H1 (cell line): ENCODE measurements around the gene RASA4B. TPM values are rescaled to one million over a fixed set of nuclear protein-coding genes. Genes with fewer than 3 reads are reported as not detected.

ENCODE experiments used
- CTCF ChIA-PET: fragments of 300-600 bp; sonication (Branson Sonifier 250); formaldehyde crosslinking; loops from one replicate; lab custom pipeline; 2021; ENCODE audit not compliant: partially characterized antibody; lab: Charles Lee
- POLR2A ChIA-PET: fragments of 300-600 bp; sonication (Branson Sonifier 250); formaldehyde crosslinking; loops from one replicate; lab custom pipeline; 2021; ENCODE audit warnings: inconsistent platforms; ENCODE audit not compliant: partially characterized antibody; lab: Charles Lee
- DNase-seq, 2 experiments: peaks; one replicate each; pipeline versions ENCODE4 v3.0.0 to v3.0.0-alpha.2; 2010 to 2022; ENCODE audit warnings: low spot score in 2 of 2, low read depth in 1 of 2, mixed read lengths in 1 of 2
- FAIRE-seq: peaks from 2 replicates; lab custom pipeline; 2011; peaks lifted over from hg19 to GRCh38; lab: Jason Lieb, UNC
- H2AFZ ChIP-seq: 2 replicates; pipeline ENCODE4 v1.8.1; 2012; ENCODE audit warnings: low read length, inconsistent platforms
- H2AK5ac ChIP-seq: 2 replicates; pipeline ENCODE4 v1.6.1; 2013; ENCODE audit warnings: low read depth, low read length
- H2BK120ac ChIP-seq: replicated peaks from 2 replicates; pipeline ENCODE3; 2013; ENCODE audit warnings: low read depth, low read length, inconsistent platforms
- H2BK12ac ChIP-seq: 2 replicates; pipeline ENCODE4 v1.6.1; 2013; ENCODE audit warnings: low read depth, low read length
- H2BK15ac ChIP-seq: 2 replicates; pipeline ENCODE4 v1.6.1; 2013; ENCODE audit warnings: low read length
- H2BK20ac ChIP-seq: 2 replicates; pipeline ENCODE4 v1.6.1; 2013; ENCODE audit warnings: low read length
- H2BK5ac ChIP-seq: 2 replicates; pipeline ENCODE4 v1.6.1; 2013; ENCODE audit warnings: low read depth, low read length
- H3K14ac ChIP-seq: 2 replicates; pipeline ENCODE4 v1.6.1; 2013; ENCODE audit warnings: inconsistent platforms; ENCODE audit not compliant: insufficient read length
- H3K18ac ChIP-seq: 2 replicates; pipeline ENCODE4 v1.6.1; 2013; ENCODE audit warnings: low read length; ENCODE audit errors: extremely low read depth
- H3K23ac ChIP-seq: 2 replicates; pipeline ENCODE4 v1.6.1; 2013; ENCODE audit warnings: inconsistent platforms; ENCODE audit not compliant: insufficient read length
- H3K23me2 ChIP-seq: 2 replicates; pipeline ENCODE4 v1.6.1; 2013; ENCODE audit warnings: low read depth, low read length
- H3K27ac ChIP-seq: 2 replicates; pipeline ENCODE4 v1.6.1; 2011; ENCODE audit warnings: low read depth, low read length, inconsistent platforms
- H3K27me3 ChIP-seq, 4 experiments: replicated peaks in 1 of 4; 1 replicate in 1 of 4; 2 replicates in 3 of 4; pipeline versions ENCODE4 v1.6.1 to v1.8.1; 2011 to 2013; ENCODE audit warnings: low read length in 3 of 4, mild to moderate bottlenecking in 3 of 4, inconsistent platforms in 2 of 4, mixed read lengths in 2 of 4, moderate library complexity in 1 of 4; ENCODE audit not compliant: control insufficient read depth in 3 of 4, insufficient read depth in 3 of 4; ENCODE audit errors: extremely low read depth in 1 of 4
- H3K36me3 ChIP-seq, 4 experiments: 2 replicates each; pipeline versions ENCODE4 v1.6.1 to v1.8.1; 2011 to 2013; ENCODE audit warnings: mild to moderate bottlenecking in 4 of 4, low read length in 3 of 4, moderate library complexity in 2 of 4, control low read depth in 1 of 4, inconsistent platforms in 1 of 4; ENCODE audit not compliant: insufficient read depth in 4 of 4, control insufficient read depth in 2 of 4
- H3K4ac ChIP-seq: replicated peaks from 2 replicates; pipeline ENCODE3; 2013; ENCODE audit warnings: low read length, low read depth, mixed read lengths, inconsistent platforms; ENCODE audit not compliant: insufficient read length
- H3K4me1 ChIP-seq, 4 experiments: replicated peaks in 1 of 4; 1 replicate in 1 of 4; 2 replicates in 3 of 4; pipeline versions ENCODE4 v1.6.1 to v1.8.1; 2011 to 2013; ENCODE audit warnings: low read length in 3 of 4, inconsistent platforms in 2 of 4, mixed read lengths in 1 of 4; ENCODE audit not compliant: insufficient read depth in 4 of 4, control insufficient read depth in 3 of 4
- H3K4me2 ChIP-seq, 2 experiments: 2 replicates each; pipeline versions ENCODE4 v1.6.1 to v1.8.1; 2011 to 2013; ENCODE audit warnings: low read depth in 2 of 2, low read length in 2 of 2, control low read depth in 1 of 2, inconsistent platforms in 1 of 2, mild to moderate bottlenecking in 1 of 2; ENCODE audit not compliant: insufficient read depth in 1 of 2
- H3K4me3 ChIP-seq, 4 experiments: fragments of 200-600, 300-600 bp in 1 of 4; sonication (generic), shearing (Covaris generic), sonication (Bioruptor Twin) in 1 of 4; 2 replicates each; pipeline versions ENCODE4 v1.5.1 to v1.8.1; 2011 to 2016; ENCODE audit warnings: low read length in 4 of 4, low read depth in 3 of 4, control low read depth in 2 of 4, inconsistent platforms in 2 of 4, mild to moderate bottlenecking in 2 of 4, mixed read lengths in 1 of 4, moderate library complexity in 1 of 4; ENCODE audit not compliant: insufficient read depth in 2 of 4; ENCODE audit errors: extremely low read depth in 1 of 4
- H3K56ac ChIP-seq: replicated peaks from 2 replicates; pipeline ENCODE3; 2013; ENCODE audit warnings: low read depth, mild to moderate bottlenecking, mixed read lengths, low read length, inconsistent platforms; ENCODE audit not compliant: insufficient read length
- H3K79me1 ChIP-seq: 2 replicates; pipeline ENCODE4 v1.6.1; 2013; ENCODE audit warnings: low read depth, low read length, control low read depth
- H3K79me2 ChIP-seq, 2 experiments: 2 replicates each; pipeline versions ENCODE4 v1.6.1 to v1.8.1; 2012 to 2013; ENCODE audit warnings: low read length in 2 of 2, mild to moderate bottlenecking in 2 of 2, inconsistent platforms in 1 of 2; ENCODE audit not compliant: insufficient read depth in 2 of 2, control insufficient read depth in 1 of 2
- H3K9ac ChIP-seq, 4 experiments: replicated peaks in 1 of 4; 1 replicate in 1 of 4; 2 replicates in 3 of 4; pipeline versions ENCODE4 v1.6.1 to v1.8.1; 2011 to 2013; ENCODE audit warnings: low read depth in 3 of 4, low read length in 3 of 4, control low read depth in 2 of 4, mild to moderate bottlenecking in 2 of 4, moderate library complexity in 2 of 4, inconsistent platforms in 1 of 4; ENCODE audit errors: extremely low read depth in 1 of 4
- H3K9me3 ChIP-seq, 2 experiments: 2 replicates each; pipeline versions ENCODE4 v1.6.1 to v1.8.1; 2012 to 2013; ENCODE audit warnings: mild to moderate bottlenecking in 2 of 2, moderate library complexity in 2 of 2, control low read depth in 1 of 2, inconsistent platforms in 1 of 2, low read depth in 1 of 2, low read length in 1 of 2, mixed read lengths in 1 of 2; ENCODE audit not compliant: insufficient read depth in 2 of 2
- H4K20me1 ChIP-seq, 2 experiments: replicated peaks in 1 of 2; 2 replicates each; pipeline versions ENCODE3 to v1.8.1; 2011 to 2013; ENCODE audit warnings: inconsistent platforms in 2 of 2, low read length in 2 of 2, mild to moderate bottlenecking in 1 of 2; ENCODE audit not compliant: insufficient read depth in 2 of 2, control insufficient read depth in 1 of 2
- H4K5ac ChIP-seq: 2 replicates; pipeline ENCODE4 v1.6.1; 2013; ENCODE audit warnings: low read length, low read depth, mixed read lengths, inconsistent platforms; ENCODE audit not compliant: insufficient read length
- H4K8ac ChIP-seq: 2 replicates; pipeline ENCODE4 v1.8.0; 2013; ENCODE audit warnings: mild to moderate bottlenecking, moderate library complexity, low read length, inconsistent platforms; ENCODE audit not compliant: insufficient read depth; ENCODE audit errors: extremely low read depth
- H4K91ac ChIP-seq: replicated peaks from 2 replicates; pipeline ENCODE3; 2013; ENCODE audit warnings: low read length, mixed read lengths, inconsistent platforms; ENCODE audit not compliant: insufficient read length
- CHD2 ChIP-seq: IDR thresholded peaks from 2 replicates; pipeline ENCODE4 v1.6.1; 2012; ENCODE audit warnings: low read length, improper control_type of control experiment
- JUND ChIP-seq: IDR thresholded peaks from 2 replicates; pipeline ENCODE4 v1.6.1; 2011; ENCODE audit warnings: mild to moderate bottlenecking, improper control_type of control experiment, low read length
- KDM4A ChIP-seq: IDR thresholded peaks from one replicate; pipeline ENCODE4 v1.7.1; 2012; ENCODE audit warnings: low read depth, mild to moderate bottlenecking, moderate library complexity, low read length, inconsistent platforms; ENCODE audit not compliant: severe bottlenecking
- MAFK ChIP-seq: IDR thresholded peaks from 2 replicates; pipeline ENCODE4 v1.6.1; 2012; ENCODE audit warnings: low read depth, mild to moderate bottlenecking, improper control_type of control experiment, low read length
- RBBP5 ChIP-seq: IDR thresholded peaks from 2 replicates; pipeline ENCODE4 v1.7.1; 2012; ENCODE audit warnings: low read depth, mild to moderate bottlenecking, inconsistent platforms, low read length, moderate library complexity, borderline replicate concordance
- RFX5 ChIP-seq: IDR thresholded peaks from 2 replicates; pipeline ENCODE4 v1.6.1; 2011; ENCODE audit warnings: low read depth, low read length, improper control_type of control experiment, borderline replicate concordance
- SIN3A ChIP-seq, 2 experiments: IDR thresholded peaks in 1 of 2; conservative IDR thresholded peaks in 1 of 2; 2 replicates each; pipeline ENCODE4 v1.6.1; 2011 to 2012; ENCODE audit warnings: low read length in 2 of 2, improper control_type of control experiment in 1 of 2, low read depth in 1 of 2, mild to moderate bottlenecking in 1 of 2
- SP4 ChIP-seq: IDR thresholded peaks from 2 replicates; pipeline ENCODE4 v1.6.1; 2012; ENCODE audit warnings: low read length, inconsistent platforms
- TAF1 ChIP-seq: IDR thresholded peaks from 2 replicates; pipeline ENCODE4 v1.6.1; 2011; ENCODE audit warnings: mild to moderate bottlenecking, low read depth, low read length
- TAF7 ChIP-seq: optimal IDR thresholded peaks from 2 replicates; pipeline ENCODE3; 2011; ENCODE audit warnings: low read depth, mild to moderate bottlenecking, inconsistent platforms, low read length, moderate library complexity, borderline replicate concordance
- TBP ChIP-seq: IDR thresholded peaks from 2 replicates; pipeline ENCODE4 v1.6.1; 2011; ENCODE audit warnings: low read depth, low read length, improper control_type of control experiment
- TCF12 ChIP-seq: IDR thresholded peaks from 2 replicates; pipeline ENCODE4 v1.6.1; 2011; ENCODE audit warnings: low read depth, mild to moderate bottlenecking, low read length
- WGBS, 2 experiments: shearing (Covaris generic) in 1 of 2; methylation state at CpG; one replicate each; pipeline versions ENCODE4 v1.1.6 to v1.1.7; 2013 to 2015; ENCODE audit warnings: low lambda C conversion rate in 2 of 2, mixed read lengths in 2 of 2, inconsistent platforms in 1 of 2, low coverage in 1 of 2, missing lambda C conversion rate in 1 of 2; ENCODE audit not compliant: insufficient replicate concordance in 2 of 2, insufficient coverage in 1 of 2, insufficient read length in 1 of 2; ENCODE audit errors: extremely low coverage in 1 of 2, missing lambda C conversion rate in 1 of 2; 5-methylcytosine and 5-hydroxymethylcytosine counted together
- polyA plus RNA-seq, 7 experiments: library from polyadenylated mRNA; depleted of rRNA in 3 of 7; stranded (reverse) in 5 of 7; unstranded in 2 of 7; fragments of >200 nt in 5 of 7; fragments of 200-250 nt in 2 of 7; gene quantifications; 1 replicate in 5 of 7; 2 replicates in 1 of 7; 4 replicates in 1 of 7; pipeline versions ENCODE4 v1.2.1 to v1.2.3, GENCODE V29; 2011 to 2013; ENCODE audit warnings: missing spikeins in 2 of 7, mixed read lengths in 2 of 7
- total RNA-seq: library from RNA; stranded (reverse); fragmentation: NEBNext Ultra II Directional; extraction: Animal tissue kit (Norgen Biotek cat#: 25700); gene quantifications from 2 replicates; pipeline ENCODE4 v1.2.1, GENCODE V29; 2021

Gene RASA4B
- total and polyA plus RNA-seq, 2 of the 8 experiments (the other 6 are each of a cell fraction or from before 2014, with no cell fraction given): 3.4 to 6.7 TPM

- Histone ChIP-seq H2BK20ac (no peak overlapping the region), H3K9ac (no peak overlapping the region), H3K4ac (no peak overlapping the region), H4K20me1 (peaks cover 0 to 2% of the 10 kb centered on the region in 2 experiments), H3K23ac (no peak overlapping the region), H2BK120ac (no peak overlapping the region), H2AK5ac (no peak overlapping the region), H3K23me2 (no peaks in the 10 kb centered on the region), H4K5ac (no peak overlapping the region), H2BK5ac (no peak overlapping the region), H3K4me3 (no peak overlapping the region), H2BK15ac (no peak overlapping the region), H3K27ac (no peak overlapping the region), H3K56ac (no peak overlapping the region), H3K14ac (no peak overlapping the region), H3K18ac (no peak overlapping the region), H2AFZ (no peak overlapping the region), H3K36me3 (peaks cover 7 to 22% (median 17%) of the 10 kb centered on the region in 4 experiments; a peak in 5 of 8 replicates), H3K4me2 (no peak overlapping the region), H3K79me2 (no peaks in the 10 kb centered on the region; a peak in 1 of 4 replicates), H4K8ac (peak overlapping the region; percentile 68; the same call in 1 of the 2 replicates), H3K4me1 (no peaks in the 10 kb centered on the region), H2BK12ac (no peak overlapping the region), H3K27me3 (no peaks in the 10 kb centered on the region; a peak in 1 of 7 replicates), H3K79me1 (peaks cover 6% of the 10 kb centered on the region; the same call in 1 of the 2 replicates), H3K9me3 (no peaks in the 10 kb centered on the region), H4K91ac (no peak overlapping the region)
- FAIRE-seq: no peak
- CTCF ChIA-PET: interaction anchor here (1.0 to 2.1 kb wide), 4 partner anchors 9 to 185 kb away, joined by 3 to 5 read pairs (median 4); no protein-coding TSS in a partner anchor
- POLR2A ChIA-PET: interaction anchor here (1.0 to 4.5 kb wide), 5 partner anchors 8 to 61 kb away, joined by 3 to 27 read pairs (median 6); partner anchors contain the start of gene PRKRIP1
- no peak for DNase-seq
- TF ChIP-seq TAF7 (no peak), SIN3A (conservative IDR thresholded peaks at IDR 0.05 in 1 of 2, IDR thresholded peaks at IDR 0.05 in 1 of 2; ENCODE audit: low read depth in 1 of 2, low read length in 2 of 2) (no peak), JUND (no peak), TBP (no peak), SP4 (no peak), KDM4A (no peak), CHD2 (no peak), RFX5 (no peak), TCF12 (no peak), MAFK (no peak), TAF1 (no peak), RBBP5 (no peak)
- WGBS, 2 experiments: 97% methylated on average over 39 of the region's 40 CpGs; no CpG with 5 or more reads in 1 of the 2 experiments
These were observed 60.1 kb downstream of the RASA4B start for GRCh38 chr7:102457352-102457924.
